HG03457 (cell line): ENCODE results near the gene DYNC1H1.
A peak's percentile ranks its signal among the peaks of the same experiment; 100 is the strongest.
"Not testable (repeated sequence)": the region's sequence is repeated elsewhere in the genome, so short reads cannot be mapped to it uniquely, and the experiment has no call there.

Source experiments
- ATAC-seq: cut with Tn5 transposase; IDR thresholded peaks from one replicate; pipeline ENCODE4 v1.9.1; 2021; ENCODE audit warnings: moderate number of reproducible peaks; ENCODE audit not compliant: unreplicated experiment

The DYNC1H1 gene

GRCh38 chr14:101963052-101963451 lies 1.3 kb upstream of the DYNC1H1 start:
- ATAC-seq: no peak

DNA sequence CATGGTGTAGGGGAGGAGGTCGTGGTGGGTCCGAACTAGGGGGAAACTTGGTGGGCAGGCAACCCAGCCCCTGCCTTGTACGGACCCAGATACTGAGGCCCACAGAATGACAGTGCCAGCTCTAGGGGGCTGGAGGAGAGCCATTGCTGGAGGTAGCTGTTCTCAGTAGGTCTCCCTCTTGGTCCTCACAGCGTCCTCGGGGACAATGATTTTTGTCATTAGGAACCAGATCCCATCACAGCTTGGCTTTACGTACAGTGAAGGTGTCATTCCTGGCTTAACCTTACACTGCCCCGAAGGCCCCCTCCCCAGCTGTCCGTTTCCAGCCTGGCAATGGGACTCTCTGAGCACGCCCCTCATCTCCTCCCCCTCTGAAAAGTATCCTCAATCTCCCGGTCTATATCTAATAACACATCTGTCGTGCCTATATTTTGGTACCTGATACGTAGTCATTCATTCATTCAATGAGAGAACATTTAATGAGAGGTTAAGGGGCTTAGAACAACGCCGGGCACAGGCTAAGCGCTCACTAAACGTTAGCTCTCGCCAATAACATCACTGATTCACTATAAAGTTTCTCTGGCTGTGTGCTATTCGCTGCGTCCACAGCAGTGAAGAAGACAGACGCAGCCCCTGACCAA lies 597 bp upstream of the DYNC1H1 start:
- ATAC-seq: no peak

- ATAC-seq: peak; percentile 28
Observed at GRCh38 chr14:101965181-101965544, 790 bp downstream of the DYNC1H1 start.

GRCh38 chr14:101965770-101966722 lies 1.7 kb downstream of the DYNC1H1 start:
- ATAC-seq: no peak

GRCh38 chr14:101966742-101967141 lies 2.4 kb downstream of the DYNC1H1 start:
- no peak for ATAC-seq

GRCh38 chr14:101968186-101968585 lies 3.8 kb downstream of the DYNC1H1 start:
- ATAC-seq: no peak

DNA sequence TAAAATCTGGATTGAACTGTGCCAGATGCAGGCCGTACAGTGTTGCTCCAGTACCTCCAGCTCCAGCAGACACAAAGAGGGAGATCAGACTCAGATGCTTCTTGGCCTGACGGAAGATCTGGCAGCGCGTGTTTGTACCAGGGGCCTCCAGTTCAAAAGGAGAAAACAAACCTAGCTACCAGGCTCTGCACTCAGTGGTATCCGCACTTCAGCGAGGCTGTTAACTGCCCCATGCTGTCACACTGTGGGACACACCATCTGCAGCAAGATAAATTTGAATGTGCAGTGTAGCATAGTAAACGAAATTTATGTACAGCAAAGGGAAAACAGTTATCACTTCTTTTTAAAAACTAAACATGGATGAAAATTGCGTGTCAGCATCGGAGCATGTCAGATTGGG lies 5.1 kb downstream of the DYNC1H1 start:
- no peak for ATAC-seq

DNA sequence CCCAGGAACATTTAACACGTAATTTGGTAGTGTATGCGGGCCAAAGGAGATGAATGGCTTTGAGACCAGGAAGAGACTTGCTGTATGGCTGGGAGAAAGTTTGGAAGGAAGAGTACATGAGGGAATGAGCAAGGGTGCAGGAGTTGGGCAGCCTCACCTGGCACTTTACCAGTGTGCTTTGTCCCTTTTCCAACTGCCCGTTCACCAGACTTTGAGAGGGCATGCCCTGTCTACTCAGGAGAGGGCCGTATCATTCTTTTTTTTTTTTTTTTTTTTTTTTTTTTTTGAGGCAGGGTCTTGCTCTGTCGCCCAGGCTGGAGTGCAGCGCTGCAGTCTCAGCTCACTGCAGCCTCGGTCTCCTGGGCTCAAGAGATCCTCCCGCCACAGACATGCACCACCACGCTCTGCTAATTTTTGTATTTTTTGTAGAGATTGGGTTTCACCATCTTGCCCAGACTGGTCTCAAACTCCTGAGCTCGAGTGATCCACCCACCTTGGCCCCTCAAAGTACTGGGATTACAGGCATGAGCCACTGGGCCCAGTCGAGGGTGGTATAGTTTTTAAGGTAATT lies 6.5 kb downstream of the DYNC1H1 start:
- ATAC-seq: no peak

- not testable (repeated sequence) for ATAC-seq
Observed at GRCh38 chr14:101971458-101971857, 7.1 kb downstream of the DYNC1H1 start.

GRCh38 chr14:101972126-101972866 lies 7.9 kb downstream of the DYNC1H1 start:
- ATAC-seq: no peak

DNA sequence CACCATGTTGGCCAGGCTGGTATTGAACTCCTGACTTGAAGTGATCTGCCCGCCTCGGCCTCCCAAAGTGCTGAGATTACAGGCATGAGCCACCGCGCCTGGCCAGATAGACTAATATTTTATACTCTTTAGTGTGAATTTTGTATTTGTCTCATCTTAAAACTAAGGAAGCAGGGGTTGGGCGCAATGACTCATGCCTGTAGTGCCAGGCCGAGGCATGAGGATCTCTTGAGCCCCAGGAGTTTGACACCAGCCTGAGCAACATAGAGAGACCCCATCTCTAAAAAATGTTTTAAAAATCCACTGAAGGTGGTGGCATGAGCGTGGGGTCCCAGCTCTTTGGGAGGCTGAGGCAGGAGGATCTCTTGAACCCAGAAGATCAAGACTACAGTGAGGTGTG lies 9.0 kb downstream of the DYNC1H1 start:
- ATAC-seq: no peak

DNA sequence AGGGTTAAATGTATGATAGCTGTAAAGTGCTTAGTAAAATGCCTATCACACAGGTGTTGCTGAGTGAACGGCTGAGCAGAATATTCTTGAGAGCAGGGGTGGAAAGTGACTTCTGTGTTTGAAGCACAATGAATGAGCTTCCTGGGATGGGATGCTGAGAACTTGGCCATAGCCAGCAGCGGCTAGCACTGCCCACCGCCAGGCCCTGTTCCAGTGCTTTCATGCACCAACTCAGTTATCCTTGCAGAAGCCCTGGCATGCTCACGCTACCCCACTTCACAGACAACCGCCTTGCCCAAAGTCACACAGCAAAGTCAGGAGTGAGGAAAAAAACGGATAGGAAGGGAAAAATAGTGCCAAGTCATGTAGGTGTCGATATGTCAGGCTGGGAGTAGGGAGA lies 10.9 kb downstream of the DYNC1H1 start:
- ATAC-seq: no peak

DNA sequence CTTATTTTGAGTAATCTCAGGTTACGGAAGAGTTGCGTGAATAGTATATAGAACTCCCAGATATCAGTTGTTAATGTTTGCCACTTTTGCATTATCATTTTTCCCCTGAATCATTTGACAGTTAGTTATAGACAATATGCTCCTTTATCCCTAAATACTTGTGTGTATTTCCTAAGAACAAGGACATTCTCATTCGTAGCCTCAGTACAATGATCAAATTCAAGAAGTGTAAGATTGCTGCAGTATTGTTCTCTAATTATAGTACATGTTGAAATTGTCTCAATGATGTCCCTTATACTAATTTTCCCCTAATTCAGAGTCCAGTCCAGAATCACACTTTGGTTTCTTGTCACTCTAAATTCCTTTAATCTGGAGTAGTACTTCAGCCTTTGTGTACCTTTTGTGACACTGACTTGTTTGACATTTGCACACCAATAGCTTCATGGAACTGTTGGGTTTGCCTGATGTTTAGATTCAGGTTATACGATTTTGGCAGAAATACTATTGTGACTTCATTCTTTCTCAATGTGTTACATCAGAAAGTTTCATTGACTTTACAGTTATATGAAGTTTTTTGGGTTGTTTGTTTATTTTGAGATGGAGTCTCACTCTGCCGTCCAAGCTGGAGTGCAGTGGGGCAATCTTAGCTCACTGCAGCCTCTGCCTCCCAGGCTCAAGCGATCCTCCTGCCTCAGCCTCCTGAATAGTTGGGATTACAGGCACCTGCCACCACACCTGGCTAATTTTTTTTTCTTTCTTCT lies 13.1 kb downstream of the DYNC1H1 start:
- no peak for ATAC-seq

GRCh38 chr14:101979666-101980065 lies 15.3 kb downstream of the DYNC1H1 start:
- no peak for ATAC-seq

- ATAC-seq: no peak
Observed at GRCh38 chr14:101980251-101980650, 15.9 kb downstream of the DYNC1H1 start.

GRCh38 chr14:101980700-101981099 lies 16.3 kb downstream of the DYNC1H1 start:
- ATAC-seq: peak; percentile 78

- ATAC-seq: no peak
Observed at GRCh38 chr14:101982621-101983020, 18.2 kb downstream of the DYNC1H1 start.

DNA sequence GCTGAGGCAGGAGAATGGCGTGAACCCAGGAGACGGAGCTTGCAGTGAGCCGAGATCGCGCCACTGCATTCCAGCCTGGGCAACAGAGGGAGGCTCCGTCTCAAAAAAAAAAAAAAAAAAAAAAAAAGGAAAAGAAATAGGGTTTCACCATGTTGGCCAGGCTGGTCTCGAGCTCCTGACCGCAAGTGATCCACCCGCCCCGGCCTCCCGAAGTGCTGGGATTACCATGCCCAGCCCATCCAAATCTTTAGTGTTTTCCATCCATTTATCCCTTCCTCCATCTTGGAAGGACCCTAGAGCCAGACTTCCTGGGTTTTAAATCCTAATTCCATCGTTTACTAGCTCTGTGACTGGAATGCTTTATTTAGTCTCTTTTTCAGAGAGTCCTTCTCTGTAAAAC lies 20.5 kb downstream of the DYNC1H1 start:
- not testable (repeated sequence) for ATAC-seq

- no peak for ATAC-seq
Observed at GRCh38 chr14:101985957-101986356, 21.6 kb downstream of the DYNC1H1 start.

DNA sequence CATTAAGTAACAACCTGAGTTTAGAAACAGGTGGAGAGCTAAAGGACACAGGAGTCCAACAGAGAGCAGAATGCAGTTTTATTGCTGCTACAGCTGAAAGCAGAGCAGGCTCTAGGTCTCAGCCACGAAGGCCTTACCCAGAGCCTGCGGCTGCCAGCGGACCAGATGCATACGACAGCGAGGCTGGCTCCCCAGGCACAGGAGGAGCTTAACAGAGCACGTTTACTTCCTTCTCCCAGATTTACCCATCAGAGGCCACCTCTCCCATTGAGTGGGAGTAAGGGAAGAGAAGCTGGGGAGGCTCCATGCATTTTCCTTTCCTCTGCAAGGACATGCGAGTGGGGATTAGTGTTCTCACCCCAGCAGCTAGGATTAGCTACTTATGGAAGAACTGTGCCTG lies 22.6 kb downstream of the DYNC1H1 start:
- ATAC-seq: no peak
